Choroid plexus epithelial cell (primary cell): Measurements from ENCODE around the gene SPPL3.
"Not testable (repeated sequence)": the region's sequence is repeated elsewhere in the genome, so short reads cannot be mapped to it uniquely, and the experiment has no call there.

Experiments
- DNase-seq: peaks from one replicate; pipeline ENCODE4 v3.0.0-alpha.2; 2010; ENCODE audit warnings: low read depth
- H3K4me3 ChIP-seq: 2 replicates; pipeline ENCODE4 v1.5.1; 2011; ENCODE audit warnings: low read depth, mild to moderate bottlenecking, control low read depth, low read length, moderate library complexity
- TF ChIP-seq, protein P1 (sequence below): conservative IDR thresholded peaks from 2 replicates; pipeline ENCODE4 v1.5.1; 2011; ENCODE audit warnings: low read depth, mild to moderate bottlenecking, control low read depth, inconsistent platforms, low read length, moderate library complexity

SPPL3 gene

DNA sequence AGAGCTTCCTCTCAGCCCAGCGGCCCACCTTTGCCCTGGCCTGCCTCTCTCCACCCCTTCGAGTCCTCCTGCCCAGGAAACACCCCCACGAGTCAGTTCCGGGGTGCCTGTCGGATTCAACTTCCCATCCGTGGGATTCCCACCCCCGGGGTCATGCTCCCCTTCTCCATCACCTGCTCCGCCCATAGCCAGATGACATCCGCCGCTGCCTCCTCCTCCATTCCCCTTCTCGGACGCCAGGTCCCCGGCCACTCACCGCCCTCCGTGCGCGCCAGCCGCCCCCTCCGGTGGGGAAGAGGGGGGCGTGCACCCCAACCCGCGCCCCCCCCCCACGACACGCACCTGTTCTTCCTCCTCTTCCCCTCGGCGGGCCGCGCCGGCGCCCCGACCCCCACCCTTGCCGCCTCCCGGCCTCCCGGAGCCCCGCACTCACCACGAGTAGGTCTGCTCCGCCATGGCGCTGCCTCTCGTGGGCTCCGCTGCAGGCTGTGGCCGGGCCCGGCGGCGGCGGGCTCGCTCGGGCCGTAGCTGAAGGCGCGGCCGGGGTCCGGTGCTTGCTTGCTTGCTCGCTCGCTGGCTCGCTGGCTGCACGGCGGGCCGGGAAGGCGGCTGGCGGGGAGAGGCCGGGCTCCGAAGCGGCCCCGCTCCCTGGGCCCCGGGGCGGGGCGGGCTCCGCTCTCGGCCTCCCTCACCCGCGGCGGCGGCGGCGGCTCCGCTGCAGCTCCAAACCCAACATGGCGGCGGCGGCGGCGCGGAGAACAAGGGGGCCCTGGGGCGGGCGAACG is 554 bp downstream of the SPPL3 start:
- DNase-seq: peak; percentile 17
- H3K4me3 ChIP-seq: peak overlapping the region; percentile 79
- TF ChIP-seq, protein P1, sequence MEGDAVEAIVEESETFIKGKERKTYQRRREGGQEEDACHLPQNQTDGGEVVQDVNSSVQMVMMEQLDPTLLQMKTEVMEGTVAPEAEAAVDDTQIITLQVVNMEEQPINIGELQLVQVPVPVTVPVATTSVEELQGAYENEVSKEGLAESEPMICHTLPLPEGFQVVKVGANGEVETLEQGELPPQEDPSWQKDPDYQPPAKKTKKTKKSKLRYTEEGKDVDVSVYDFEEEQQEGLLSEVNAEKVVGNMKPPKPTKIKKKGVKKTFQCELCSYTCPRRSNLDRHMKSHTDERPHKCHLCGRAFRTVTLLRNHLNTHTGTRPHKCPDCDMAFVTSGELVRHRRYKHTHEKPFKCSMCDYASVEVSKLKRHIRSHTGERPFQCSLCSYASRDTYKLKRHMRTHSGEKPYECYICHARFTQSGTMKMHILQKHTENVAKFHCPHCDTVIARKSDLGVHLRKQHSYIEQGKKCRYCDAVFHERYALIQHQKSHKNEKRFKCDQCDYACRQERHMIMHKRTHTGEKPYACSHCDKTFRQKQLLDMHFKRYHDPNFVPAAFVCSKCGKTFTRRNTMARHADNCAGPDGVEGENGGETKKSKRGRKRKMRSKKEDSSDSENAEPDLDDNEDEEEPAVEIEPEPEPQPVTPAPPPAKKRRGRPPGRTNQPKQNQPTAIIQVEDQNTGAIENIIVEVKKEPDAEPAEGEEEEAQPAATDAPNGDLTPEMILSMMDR: no peak

DNA sequence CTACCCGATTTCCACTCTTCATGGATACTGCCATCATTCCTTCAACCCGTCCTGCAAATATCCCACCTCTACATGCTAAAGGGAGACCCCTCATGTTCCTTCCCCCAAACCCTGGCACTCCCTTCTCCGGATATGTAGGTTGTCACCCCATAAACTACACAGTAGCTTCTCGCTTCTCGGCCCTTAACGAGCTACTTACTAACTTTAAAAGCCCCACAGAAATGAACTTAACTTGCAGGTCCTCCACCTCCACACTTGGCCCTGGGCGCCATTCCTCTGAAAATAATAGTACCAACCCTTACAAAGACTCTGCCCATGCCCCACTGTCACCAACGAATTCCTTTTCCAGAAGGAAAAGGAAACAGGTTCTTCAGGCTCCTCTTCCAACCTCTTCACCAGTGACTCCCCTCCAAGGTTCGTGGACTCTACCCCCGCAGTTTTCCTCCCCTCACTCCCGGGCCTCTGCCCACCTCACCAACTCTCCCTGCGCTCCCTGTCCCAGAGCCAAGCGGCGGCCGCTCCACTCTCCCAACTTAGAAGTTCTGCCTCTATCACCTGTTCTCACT is 1.2 kb downstream of the SPPL3 start:
- DNase-seq: no peak
- TF ChIP-seq, protein P1: no peak
- H3K4me3 ChIP-seq: peak overlapping the region; percentile 79

DNA sequence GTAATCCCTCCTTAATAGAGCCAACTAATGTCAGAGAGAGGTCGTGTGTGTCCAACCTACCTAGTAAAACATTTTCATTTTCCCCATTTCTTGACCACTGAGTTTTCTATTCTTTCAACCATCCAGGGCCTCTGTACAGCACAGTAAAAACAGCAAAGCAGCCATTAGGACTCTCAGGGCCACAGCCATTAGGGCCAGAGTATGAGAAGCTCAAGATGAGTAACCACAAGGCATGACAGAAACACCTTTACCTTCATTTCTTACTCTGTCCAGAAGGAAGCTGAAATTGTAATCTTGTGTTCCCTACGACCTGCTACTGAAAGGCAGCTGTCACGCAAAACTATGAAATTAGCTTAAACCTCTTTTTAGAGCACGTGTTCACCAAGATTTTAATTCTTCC is 2.3 kb downstream of the SPPL3 start:
- DNase-seq: no peak
- TF ChIP-seq, protein P1: no peak

DNA sequence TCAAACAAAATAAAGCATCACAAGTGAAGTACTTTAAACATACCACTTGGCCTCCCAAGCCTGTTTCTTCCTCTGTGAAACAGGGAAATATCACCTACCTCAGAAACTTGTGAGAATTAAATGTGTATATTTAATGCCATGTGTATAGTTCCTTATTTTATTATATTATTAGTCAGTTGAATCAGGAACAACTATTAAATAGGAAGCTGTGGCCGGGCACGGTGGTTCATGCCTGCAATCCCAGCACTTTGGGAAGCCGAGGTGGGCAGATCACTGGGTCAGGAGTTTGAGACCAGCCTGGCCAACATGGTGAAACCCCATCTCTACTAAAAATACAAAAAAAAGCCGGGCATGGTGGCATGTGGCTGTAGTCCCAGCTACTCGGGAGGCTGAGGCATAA is 3.1 kb downstream of the SPPL3 start:
- H3K4me3 ChIP-seq, DNase-seq: not testable (repeated sequence)

More for the DNA sequence above, 2.3 kb downstream of the SPPL3 start:
- H3K4me3 ChIP-seq: no peak overlapping the region

DNA sequence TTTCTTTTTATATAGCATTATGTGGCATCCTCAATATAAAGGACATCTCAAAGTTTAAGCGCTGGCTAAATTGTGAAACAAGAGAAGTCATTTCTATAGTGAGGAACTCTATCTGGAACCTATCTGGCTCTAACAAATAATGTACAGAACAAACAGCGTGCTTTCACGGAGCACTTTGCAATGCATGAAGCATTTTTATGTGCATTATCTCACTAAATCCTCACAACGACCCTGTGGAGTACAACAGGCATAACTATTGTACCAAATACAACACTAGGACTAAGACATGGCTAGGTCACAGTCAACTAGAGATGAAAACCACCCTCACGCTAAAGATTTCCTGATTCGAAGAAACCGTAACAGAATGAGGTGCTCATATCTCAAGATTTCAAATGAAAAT is 8.6 kb downstream of the SPPL3 start:
- H3K4me3 ChIP-seq: no peak overlapping the region
- no peak for DNase-seq
- TF ChIP-seq, protein P1: no peak

DNA sequence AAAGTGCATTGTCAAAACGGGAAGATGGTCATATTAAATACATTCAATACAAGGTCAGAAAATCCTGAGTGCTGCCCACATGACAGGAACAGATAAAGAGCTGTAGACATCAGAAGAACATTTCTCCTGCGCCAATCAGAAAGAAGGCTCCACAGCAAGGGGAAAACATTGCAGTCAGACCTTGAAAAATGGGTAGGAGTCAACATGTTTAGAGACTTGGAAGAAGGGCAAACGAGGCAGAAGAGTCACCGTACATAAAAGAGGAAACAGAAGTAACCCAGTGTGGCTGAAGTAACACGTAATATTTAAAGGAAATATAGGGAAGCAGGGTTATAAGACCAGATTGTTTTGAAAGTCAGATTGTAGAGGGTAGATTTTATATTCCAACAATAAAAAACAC is 11.9 kb downstream of the SPPL3 start:
- no peak overlapping the region for H3K4me3 ChIP-seq
- TF ChIP-seq, protein P1: no peak
- no peak for DNase-seq

DNA sequence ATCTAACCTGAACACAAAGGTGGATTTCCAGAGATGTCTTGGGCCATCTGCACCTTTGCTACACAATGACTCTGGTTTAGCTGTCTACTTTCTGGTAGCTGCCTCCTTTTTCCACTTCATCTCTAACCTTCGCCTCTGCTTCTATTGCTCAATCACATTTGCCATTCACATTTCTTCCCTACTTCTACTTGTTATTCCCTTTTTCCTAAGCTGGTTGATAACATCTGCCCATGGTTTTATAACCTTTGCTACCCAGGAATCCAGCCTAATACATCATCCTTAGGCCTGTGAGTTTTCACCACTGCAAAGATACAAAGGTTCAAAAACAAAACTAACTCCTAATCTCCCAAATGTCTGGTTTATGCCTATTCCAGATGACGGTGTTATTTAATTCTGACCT is 13.2 kb downstream of the SPPL3 start:
- TF ChIP-seq, protein P1: no peak
- DNase-seq: no peak
- no peak overlapping the region for H3K4me3 ChIP-seq
